ENCODE measurements around the gene PTPRD. TPM values are rescaled to one million over a fixed set of nuclear protein-coding genes. Genes with fewer than 3 reads are reported as not detected.

PTPRD gene
- total and polyA plus RNA-seq, 2 donors from 2014 or later = 6.4 to 78.9 TPM

DNA sequence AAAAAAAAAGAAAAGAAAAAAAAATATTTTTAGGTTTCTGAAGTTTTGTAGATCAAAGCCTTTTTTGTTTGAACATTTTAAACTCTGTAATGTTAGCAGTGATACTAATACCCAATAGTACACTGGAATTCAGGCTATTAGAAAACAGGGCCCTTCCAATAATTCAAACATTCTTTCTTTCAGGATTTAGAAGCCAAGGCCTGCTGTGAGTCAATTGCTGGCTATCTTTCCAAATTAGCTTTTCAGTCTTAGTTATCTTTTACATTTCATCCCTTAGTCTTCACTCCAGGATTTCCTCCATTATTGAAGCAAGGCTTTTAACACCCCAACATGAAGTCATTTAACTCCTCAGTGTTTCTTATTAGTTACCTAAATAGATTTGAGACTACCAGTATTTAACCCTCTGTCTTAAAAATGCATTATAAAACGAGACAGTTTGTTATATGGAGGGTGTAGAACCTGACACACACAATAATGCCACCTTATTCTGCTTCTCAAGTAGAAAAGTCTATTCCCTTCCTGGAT lies 1861.3 kb downstream of the PTPRD start:
- intact Hi-C loops (cut with DNase I) = no loop called here
- Histone ChIP-seq H3K36me3 (ENCODE audit: control insufficient read depth in 2 of 3, insufficient read depth in 3 of 3, low read length in 3 of 3) (no peaks in the 10 kb centered on the region), H3K9me3 (ENCODE audit: control insufficient read depth in 2 of 3, insufficient read depth in 1 of 3, low read length in 3 of 3) (no peaks in the 10 kb centered on the region), H3K9ac (ENCODE audit: low read length in 3 of 3) (no peak overlapping the region), H3K4me1 (ENCODE audit: control insufficient read depth in 2 of 3, insufficient read depth in 2 of 3, low read depth in 1 of 3, low read length in 3 of 3) (no peaks in the 10 kb centered on the region), H3K27ac (ENCODE audit: low read depth in 2 of 2, low read length in 2 of 2) (no peak overlapping the region), H3K4me3 (ENCODE audit: low read length in 3 of 3) (no peak overlapping the region), H3K27me3 (ENCODE audit: control insufficient read depth, insufficient read depth, low read length) (no peaks in the 10 kb centered on the region)
- DNase-seq (no peak), FAIRE-seq (no peak)
- TF ChIP-seq, protein P1, sequence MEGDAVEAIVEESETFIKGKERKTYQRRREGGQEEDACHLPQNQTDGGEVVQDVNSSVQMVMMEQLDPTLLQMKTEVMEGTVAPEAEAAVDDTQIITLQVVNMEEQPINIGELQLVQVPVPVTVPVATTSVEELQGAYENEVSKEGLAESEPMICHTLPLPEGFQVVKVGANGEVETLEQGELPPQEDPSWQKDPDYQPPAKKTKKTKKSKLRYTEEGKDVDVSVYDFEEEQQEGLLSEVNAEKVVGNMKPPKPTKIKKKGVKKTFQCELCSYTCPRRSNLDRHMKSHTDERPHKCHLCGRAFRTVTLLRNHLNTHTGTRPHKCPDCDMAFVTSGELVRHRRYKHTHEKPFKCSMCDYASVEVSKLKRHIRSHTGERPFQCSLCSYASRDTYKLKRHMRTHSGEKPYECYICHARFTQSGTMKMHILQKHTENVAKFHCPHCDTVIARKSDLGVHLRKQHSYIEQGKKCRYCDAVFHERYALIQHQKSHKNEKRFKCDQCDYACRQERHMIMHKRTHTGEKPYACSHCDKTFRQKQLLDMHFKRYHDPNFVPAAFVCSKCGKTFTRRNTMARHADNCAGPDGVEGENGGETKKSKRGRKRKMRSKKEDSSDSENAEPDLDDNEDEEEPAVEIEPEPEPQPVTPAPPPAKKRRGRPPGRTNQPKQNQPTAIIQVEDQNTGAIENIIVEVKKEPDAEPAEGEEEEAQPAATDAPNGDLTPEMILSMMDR (IDR thresholded peaks at IDR 0.05; ENCODE audit: borderline replicate concordance, extremely low read depth, insufficient read depth) = no peak

DNA sequence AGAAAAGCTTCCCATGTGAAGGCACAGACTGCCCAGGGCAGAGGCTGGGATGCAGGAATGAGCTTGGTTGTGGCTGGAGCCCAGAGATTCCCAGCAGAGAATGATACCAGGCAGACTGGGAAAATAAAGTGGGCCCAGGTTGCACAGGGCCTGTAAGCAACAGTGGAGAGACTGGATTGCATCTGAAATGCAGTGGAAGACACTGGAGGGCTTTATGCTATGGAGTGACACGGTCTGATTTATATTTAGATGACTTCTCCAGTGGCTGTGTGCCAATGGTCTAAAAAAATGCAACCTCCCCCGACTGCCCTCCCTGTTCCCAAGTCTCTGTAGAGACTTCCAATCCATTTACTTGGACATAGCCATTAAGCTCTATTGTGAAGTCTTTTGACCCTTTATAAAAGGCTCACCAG lies 1862.2 kb downstream of the PTPRD start:
- DNase-seq (peak in 3 of 5 donors; percentile 59 to 82 (median 77)), FAIRE-seq (no peak)
- Histone ChIP-seq H3K9ac (ENCODE audit: low read length in 3 of 3) (no peak overlapping the region), H3K27me3 (ENCODE audit: control insufficient read depth, insufficient read depth, low read length) (no peaks in the 10 kb centered on the region), H3K4me3 (ENCODE audit: low read length in 3 of 3) (no peak overlapping the region), H3K36me3 (ENCODE audit: control insufficient read depth in 2 of 3, insufficient read depth in 3 of 3, low read length in 3 of 3) (no peaks in the 10 kb centered on the region), H3K27ac (ENCODE audit: low read depth in 2 of 2, low read length in 2 of 2) (no peak overlapping the region), H3K4me1 (ENCODE audit: control insufficient read depth in 2 of 3, insufficient read depth in 2 of 3, low read depth in 1 of 3, low read length in 3 of 3) (no peaks in the 10 kb centered on the region), H3K9me3 (ENCODE audit: control insufficient read depth in 2 of 3, insufficient read depth in 1 of 3, low read length in 3 of 3) (no peaks in the 10 kb centered on the region)
- TF ChIP-seq, protein P1 (IDR thresholded peaks at IDR 0.05; ENCODE audit: borderline replicate concordance, extremely low read depth, insufficient read depth) = no peak
- intact Hi-C loops (cut with DNase I) = no loop called here

DNA sequence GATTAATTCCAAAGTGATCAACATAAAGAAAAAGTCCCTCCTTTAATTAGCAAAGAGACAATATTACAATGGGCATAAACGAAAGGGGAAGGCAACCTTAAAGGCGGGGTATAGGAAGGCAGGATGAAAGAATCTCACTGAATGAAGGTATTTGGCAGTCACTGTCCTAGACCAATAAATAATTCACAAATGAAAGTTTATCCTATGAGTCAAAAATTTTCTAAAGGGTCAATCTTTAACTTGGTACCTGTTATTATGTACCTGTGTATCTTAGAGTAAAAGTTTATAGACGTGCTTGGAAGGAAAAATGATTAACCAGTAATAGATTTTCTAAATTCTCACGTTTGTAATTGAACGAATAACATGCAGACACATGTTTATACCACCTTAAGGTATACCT lies 1867.5 kb downstream of the PTPRD start:
- TF ChIP-seq, protein P1 (IDR thresholded peaks at IDR 0.05; ENCODE audit: borderline replicate concordance, extremely low read depth, insufficient read depth) = no peak
- intact Hi-C loops (cut with DNase I) = no loop called here
- no peak overlapping the region for H3K9ac ChIP-seq (ENCODE audit: low read length in 3 of 3)
- FAIRE-seq (peak; percentile 90), DNase-seq (no peak)
- H3K4me1 ChIP-seq (ENCODE audit: control insufficient read depth in 2 of 3, insufficient read depth in 2 of 3, low read depth in 1 of 3, low read length in 3 of 3) = no peaks in the 10 kb centered on the region
- H3K9me3 ChIP-seq (ENCODE audit: control insufficient read depth in 2 of 3, insufficient read depth in 1 of 3, low read length in 3 of 3) = no peaks in the 10 kb centered on the region
- no peaks in the 10 kb centered on the region for H3K27me3 ChIP-seq (ENCODE audit: control insufficient read depth, insufficient read depth, low read length)
- no peak overlapping the region for H3K27ac ChIP-seq (ENCODE audit: low read depth in 2 of 2, low read length in 2 of 2)
- H3K4me3 ChIP-seq (ENCODE audit: low read length in 3 of 3) = peak overlapping the region in 1 of 3 donors; percentile 13
- H3K36me3 ChIP-seq (ENCODE audit: control insufficient read depth in 2 of 3, insufficient read depth in 3 of 3, low read length in 3 of 3) = no peaks in the 10 kb centered on the region

- Histone ChIP-seq H3K9me3 (ENCODE audit: control insufficient read depth in 2 of 3, insufficient read depth in 1 of 3, low read length in 3 of 3) (no peaks in the 10 kb centered on the region), H3K27me3 (ENCODE audit: control insufficient read depth, insufficient read depth, low read length) (no peaks in the 10 kb centered on the region), H3K27ac (ENCODE audit: low read depth in 2 of 2, low read length in 2 of 2) (no peak overlapping the region), H3K9ac (ENCODE audit: low read length in 3 of 3) (no peak overlapping the region), H3K36me3 (ENCODE audit: control insufficient read depth in 2 of 3, insufficient read depth in 3 of 3, low read length in 3 of 3) (no peaks in the 10 kb centered on the region), H3K4me1 (ENCODE audit: control insufficient read depth in 2 of 3, insufficient read depth in 2 of 3, low read depth in 1 of 3, low read length in 3 of 3) (peaks cover 0 to 5% (median 4%) of the 10 kb centered on the region in 3 donors), H3K4me3 (ENCODE audit: low read length in 3 of 3) (no peak overlapping the region)
- TF ChIP-seq, protein P1 (IDR thresholded peaks at IDR 0.05; ENCODE audit: borderline replicate concordance, extremely low read depth, insufficient read depth) = no peak
- no peak for DNase-seq
- FAIRE-seq = no peak
- intact Hi-C loops (cut with DNase I) = no loop called here
These were observed 1873.9 kb downstream of the PTPRD start for GRCh38 chr9:8738945-8739344.

Data from kidney (tissue), 14 donors.